Measurements from ENCODE around the gene EXOSC10. TPM values are rescaled to one million over a fixed set of nuclear protein-coding genes. Genes with fewer than 3 reads are reported as not detected.

EXOSC10 gene
- total RNA-seq, 4 donors from 2014 or later: 32.4 to 98.1 (median 59.9) TPM

- H3K9me3 ChIP-seq: no peaks in the 10 kb centered on the region
- DNase-seq: peak; percentile 83 to 93
- intact Hi-C loops (cut with DNase I; ENCODE audit: low total_unique reads): no loop called here
- H3K4me3 ChIP-seq: peak within 1 kb of the TSS; percentile 46 to 76
- no peaks in the 10 kb centered on the region for H3K27me3 ChIP-seq
- H3K4me1 ChIP-seq: peaks cover 5 to 9% of the 10 kb centered on the region in 2 donors
- peak in 3 of 4 experiments; percentile 72 to 89 (median 75) for TF ChIP-seq CTCF (IDR thresholded peaks at IDR 0.05)
- TF ChIP-seq POLR2A (IDR thresholded peaks at IDR 0.05): peak; percentile 57 to 70
- H3K27ac ChIP-seq: peak within 1 kb of the TSS; percentile 32 to 53
- H3K36me3 ChIP-seq: no peaks in the 10 kb centered on the region
Observed at GRCh38 chr1:11059968-11060830, 39.5 kb downstream of the EXOSC10 start, which contains the start of gene SRM. SRM (minus strand) TSS chr1:11060018; CDS start chr1:11059943, 75 bp downstream.

- Histone ChIP-seq H3K27me3 (no peaks in the 10 kb centered on the region), H3K9me3 (no peaks in the 10 kb centered on the region), H3K36me3 (no peaks in the 10 kb centered on the region), H3K27ac (peak overlapping the region; percentile 13 to 47), H3K4me3 (peak overlapping the region; percentile 39 to 61), H3K4me1 (peaks cover 5 to 9% of the 10 kb centered on the region in 2 donors)
- peak in 1 of 2 donors; percentile 25 for DNase-seq
- intact Hi-C loops (cut with DNase I; ENCODE audit: low total_unique reads): no loop called here
- TF ChIP-seq POLR2A (IDR thresholded peaks at IDR 0.05): no peak
- no peak for TF ChIP-seq CTCF (IDR thresholded peaks at IDR 0.05)
Observed at GRCh38 chr1:11059155-11059967, 40.3 kb downstream of the EXOSC10 start.

GRCh38 chr1:11058595-11059154, 41.0 kb downstream of the EXOSC10 start:
- no peak for DNase-seq
- H3K27ac ChIP-seq: peak overlapping the region in 1 of 2 donors; percentile 47
- no peak for TF ChIP-seq POLR2A (IDR thresholded peaks at IDR 0.05)
- no peak for TF ChIP-seq CTCF (IDR thresholded peaks at IDR 0.05)
- no peaks in the 10 kb centered on the region for H3K36me3 ChIP-seq
- intact Hi-C loops (cut with DNase I; ENCODE audit: low total_unique reads): no loop called here
- no peaks in the 10 kb centered on the region for H3K27me3 ChIP-seq
- H3K4me3 ChIP-seq: peak overlapping the region; percentile 39 to 61
- no peaks in the 10 kb centered on the region for H3K9me3 ChIP-seq
- H3K4me1 ChIP-seq: peaks cover 5 to 9% of the 10 kb centered on the region in 2 donors

GRCh38 chr1:11058026-11058425, 41.6 kb downstream of the EXOSC10 start:
- Histone ChIP-seq H3K27me3 (no peaks in the 10 kb centered on the region), H3K4me1 (peaks cover 5 to 9% of the 10 kb centered on the region in 2 donors), H3K36me3 (no peaks in the 10 kb centered on the region), H3K4me3 (no peak overlapping the region), H3K27ac (no peak overlapping the region), H3K9me3 (no peaks in the 10 kb centered on the region)
- TF ChIP-seq POLR2A (IDR thresholded peaks at IDR 0.05): no peak
- TF ChIP-seq CTCF (IDR thresholded peaks at IDR 0.05): no peak
- intact Hi-C loops (cut with DNase I; ENCODE audit: low total_unique reads): no loop called here
- DNase-seq: no peak

All from uterus (tissue), 4 donors.